ENCODE measurements around the gene CCDC138.

The CCDC138 gene

DNA sequence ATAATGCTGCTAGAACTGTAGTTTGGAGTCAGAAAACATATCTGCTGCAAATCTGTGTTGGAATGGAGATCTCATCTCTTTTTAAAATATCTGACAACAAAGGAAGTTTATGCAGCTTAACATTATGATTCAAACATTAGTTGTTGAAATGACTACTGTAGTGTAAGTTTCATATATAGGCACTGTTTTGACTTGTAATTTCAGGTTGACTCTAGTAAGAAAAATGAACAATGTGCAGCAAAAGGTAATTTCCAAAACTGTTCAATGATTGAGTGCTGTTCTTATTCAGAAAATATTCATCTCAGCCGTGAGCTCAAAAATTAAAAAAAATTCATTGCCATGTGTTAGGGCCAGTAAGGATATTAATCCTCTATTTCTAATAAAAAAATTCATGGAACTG is 48.5 kb downstream of the CCDC138 start:
- H3K4me3 Mint-ChIP-seq, result no peak overlapping the region

DNA sequence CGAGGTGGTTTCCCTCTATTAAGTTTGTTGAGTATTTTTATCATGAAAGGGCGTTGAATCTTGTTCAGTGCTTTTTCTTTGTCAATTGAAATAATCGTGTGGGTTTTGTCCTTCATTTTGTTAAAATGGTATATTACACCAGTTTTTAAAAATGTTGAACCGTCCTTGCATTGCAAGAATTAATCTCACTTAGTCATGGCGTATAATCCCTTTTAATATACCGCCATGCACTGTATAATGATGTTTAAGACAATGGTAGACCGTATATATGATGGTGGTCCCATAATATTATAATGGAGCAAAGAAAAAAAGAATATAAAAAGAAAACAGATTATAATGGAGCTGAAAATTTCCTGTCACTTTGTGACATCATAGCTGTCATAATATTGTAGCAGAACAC is 50.6 kb downstream of the CCDC138 start:
- Mint-ChIP-seq H3K27ac (ENCODE audit: low read depth) (no peak overlapping the region), H3K4me3 (no peak overlapping the region), H3K27me3 (no peaks in the 10 kb centered on the region), H3K4me1 (peaks cover 11% of the 10 kb centered on the region), H3K9me3 (no peaks in the 10 kb centered on the region), H3K36me3 (ENCODE audit: insufficient read depth) (peaks cover 2% of the 10 kb centered on the region)
- ATAC-seq (replicated peaks; ENCODE audit: extremely low read depth, poor library complexity, severe bottlenecking) (no peak), DNase-seq (ENCODE audit: low spot score in 2 of 2) (no peak)

More for the DNA sequence above, 48.5 kb downstream of the CCDC138 start:
- DNase-seq (ENCODE audit: low spot score in 2 of 2) (no peak), ATAC-seq (replicated peaks; ENCODE audit: extremely low read depth, poor library complexity, severe bottlenecking) (no peak)
- H3K4me1 Mint-ChIP-seq, result peaks cover 11% of the 10 kb centered on the region
- H3K27me3 Mint-ChIP-seq, result no peaks in the 10 kb centered on the region
- H3K36me3 Mint-ChIP-seq (ENCODE audit: insufficient read depth), result peaks cover 2% of the 10 kb centered on the region
- H3K27ac Mint-ChIP-seq (ENCODE audit: low read depth), result no peak overlapping the region
- no peaks in the 10 kb centered on the region for H3K9me3 Mint-ChIP-seq

GRCh38 chr2:108841506-108841905 is 54.9 kb downstream of the CCDC138 start:
- Mint-ChIP-seq H3K27me3 (no peaks in the 10 kb centered on the region), H3K9me3 (no peaks in the 10 kb centered on the region), H3K36me3 (ENCODE audit: insufficient read depth) (no peaks in the 10 kb centered on the region), H3K27ac (ENCODE audit: low read depth) (no peak overlapping the region), H3K4me1 (no peaks in the 10 kb centered on the region), H3K4me3 (no peak overlapping the region)
- DNase-seq (ENCODE audit: low spot score in 2 of 2) (no peak), ATAC-seq (replicated peaks; ENCODE audit: extremely low read depth, poor library complexity, severe bottlenecking) (no peak)

- ATAC-seq (replicated peaks; ENCODE audit: extremely low read depth, poor library complexity, severe bottlenecking) (no peak), DNase-seq (ENCODE audit: low spot score in 2 of 2) (no peak)
- no peaks in the 10 kb centered on the region for H3K27me3 Mint-ChIP-seq
- H3K27ac Mint-ChIP-seq (ENCODE audit: low read depth), result no peak overlapping the region
- no peaks in the 10 kb centered on the region for H3K4me1 Mint-ChIP-seq
- H3K36me3 Mint-ChIP-seq (ENCODE audit: insufficient read depth), result no peaks in the 10 kb centered on the region
- H3K9me3 Mint-ChIP-seq, result no peaks in the 10 kb centered on the region
- no peak overlapping the region for H3K4me3 Mint-ChIP-seq
Observed at GRCh38 chr2:108845923-108846322, 59.4 kb downstream of the CCDC138 start.

- Mint-ChIP-seq H3K27ac (ENCODE audit: low read depth) (no peak overlapping the region), H3K36me3 (ENCODE audit: insufficient read depth) (no peaks in the 10 kb centered on the region), H3K4me1 (no peaks in the 10 kb centered on the region), H3K27me3 (no peaks in the 10 kb centered on the region), H3K4me3 (no peak overlapping the region), H3K9me3 (no peaks in the 10 kb centered on the region)
- DNase-seq (ENCODE audit: low spot score in 2 of 2) (no peak), ATAC-seq (replicated peaks; ENCODE audit: extremely low read depth, poor library complexity, severe bottlenecking) (no peak)
Observed at GRCh38 chr2:108847000-108847399, 60.4 kb downstream of the CCDC138 start.

DNA sequence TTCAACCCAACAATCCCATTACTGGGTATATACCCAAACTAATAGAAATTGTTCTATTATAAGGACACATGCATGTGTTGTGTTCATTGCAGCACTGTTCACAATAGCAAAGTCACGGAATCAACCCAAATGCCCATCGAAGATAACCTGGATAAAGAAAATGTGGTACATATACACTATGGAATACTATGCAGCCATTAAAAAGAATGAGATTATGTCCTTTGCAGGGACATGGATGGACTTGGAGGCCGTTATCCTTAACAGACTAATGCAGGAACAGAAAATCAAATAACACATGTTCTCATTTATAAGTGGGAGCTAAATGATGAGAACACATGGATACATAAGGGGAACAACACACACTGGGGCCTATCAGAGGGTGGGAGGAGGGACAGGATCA is 65.8 kb downstream of the CCDC138 start:
- H3K36me3 Mint-ChIP-seq (ENCODE audit: insufficient read depth), result peaks cover 3% of the 10 kb centered on the region
- no peak for DNase-seq (ENCODE audit: low spot score in 2 of 2)
- no peak for ATAC-seq (replicated peaks; ENCODE audit: extremely low read depth, poor library complexity, severe bottlenecking)
- no peak overlapping the region for H3K27ac Mint-ChIP-seq (ENCODE audit: low read depth)
- no peaks in the 10 kb centered on the region for H3K27me3 Mint-ChIP-seq
- H3K4me1 Mint-ChIP-seq, result no peaks in the 10 kb centered on the region
- no peak overlapping the region for H3K4me3 Mint-ChIP-seq
- no peaks in the 10 kb centered on the region for H3K9me3 Mint-ChIP-seq

GRCh38 chr2:108853421-108853820 is 66.8 kb downstream of the CCDC138 start:
- Mint-ChIP-seq H3K9me3 (no peaks in the 10 kb centered on the region), H3K36me3 (ENCODE audit: insufficient read depth) (peaks cover 4% of the 10 kb centered on the region), H3K4me1 (no peaks in the 10 kb centered on the region), H3K4me3 (no peak overlapping the region), H3K27me3 (no peaks in the 10 kb centered on the region), H3K27ac (ENCODE audit: low read depth) (no peak overlapping the region)
- no peak for DNase-seq (ENCODE audit: low spot score in 2 of 2)
- no peak for ATAC-seq (replicated peaks; ENCODE audit: extremely low read depth, poor library complexity, severe bottlenecking)

- H3K27me3 Mint-ChIP-seq, result no peaks in the 10 kb centered on the region
- DNase-seq (ENCODE audit: low spot score in 2 of 2), result no peak
- H3K36me3 Mint-ChIP-seq (ENCODE audit: insufficient read depth), result peaks cover 4% of the 10 kb centered on the region
- ATAC-seq (replicated peaks; ENCODE audit: extremely low read depth, poor library complexity, severe bottlenecking), result no peak
- H3K4me3 Mint-ChIP-seq, result no peak overlapping the region
- no peaks in the 10 kb centered on the region for H3K9me3 Mint-ChIP-seq
- H3K4me1 Mint-ChIP-seq, result no peaks in the 10 kb centered on the region
- H3K27ac Mint-ChIP-seq (ENCODE audit: low read depth), result no peak overlapping the region
Observed at GRCh38 chr2:108854484-108854883, 67.9 kb downstream of the CCDC138 start.

DNA sequence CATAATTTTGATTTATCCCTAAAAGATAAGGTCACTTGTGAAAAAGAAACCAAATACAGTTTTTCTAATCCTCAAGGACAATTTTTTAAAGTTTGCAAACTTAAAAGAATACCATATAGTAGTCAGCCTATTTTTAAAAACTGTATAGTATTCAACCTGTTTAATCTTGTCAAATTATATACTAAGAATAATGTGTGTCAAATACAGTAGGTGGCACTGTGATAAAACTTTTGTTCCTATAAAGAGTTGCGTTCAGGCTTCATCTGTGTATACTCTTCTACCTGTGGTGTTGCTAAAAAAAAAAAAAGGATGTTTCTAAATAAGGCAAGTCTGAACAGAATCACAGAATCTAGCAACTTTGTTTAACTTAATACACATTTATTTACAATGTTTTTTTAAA is 68.6 kb downstream of the CCDC138 start:
- DNase-seq (ENCODE audit: low spot score in 2 of 2) (no peak), ATAC-seq (replicated peaks; ENCODE audit: extremely low read depth, poor library complexity, severe bottlenecking) (no peak)
- no peak overlapping the region for H3K4me3 Mint-ChIP-seq
- peaks cover 4% of the 10 kb centered on the region for H3K36me3 Mint-ChIP-seq (ENCODE audit: insufficient read depth)
- H3K4me1 Mint-ChIP-seq, result no peaks in the 10 kb centered on the region
- no peaks in the 10 kb centered on the region for H3K9me3 Mint-ChIP-seq
- no peaks in the 10 kb centered on the region for H3K27me3 Mint-ChIP-seq
- no peak overlapping the region for H3K27ac Mint-ChIP-seq (ENCODE audit: low read depth)

- Mint-ChIP-seq H3K4me1 (no peaks in the 10 kb centered on the region), H3K27me3 (no peaks in the 10 kb centered on the region), H3K4me3 (no peak overlapping the region), H3K36me3 (ENCODE audit: insufficient read depth) (peaks cover 6% of the 10 kb centered on the region), H3K9me3 (no peaks in the 10 kb centered on the region), H3K27ac (ENCODE audit: low read depth) (no peak overlapping the region)
- ATAC-seq (replicated peaks; ENCODE audit: extremely low read depth, poor library complexity, severe bottlenecking), result no peak
- no peak for DNase-seq (ENCODE audit: low spot score in 2 of 2)
Observed at GRCh38 chr2:108858894-108859293, 72.3 kb downstream of the CCDC138 start.

- Mint-ChIP-seq H3K36me3 (ENCODE audit: insufficient read depth) (peaks cover 4% of the 10 kb centered on the region), H3K27ac (ENCODE audit: low read depth) (no peak overlapping the region), H3K9me3 (peaks cover 16% of the 10 kb centered on the region), H3K4me3 (no peak overlapping the region), H3K27me3 (no peaks in the 10 kb centered on the region), H3K4me1 (no peaks in the 10 kb centered on the region)
- ATAC-seq (replicated peaks; ENCODE audit: extremely low read depth, poor library complexity, severe bottlenecking) (no peak), DNase-seq (ENCODE audit: low spot score in 2 of 2) (no peak)
Observed at GRCh38 chr2:108866041-108866440, 79.5 kb downstream of the CCDC138 start.

DNA sequence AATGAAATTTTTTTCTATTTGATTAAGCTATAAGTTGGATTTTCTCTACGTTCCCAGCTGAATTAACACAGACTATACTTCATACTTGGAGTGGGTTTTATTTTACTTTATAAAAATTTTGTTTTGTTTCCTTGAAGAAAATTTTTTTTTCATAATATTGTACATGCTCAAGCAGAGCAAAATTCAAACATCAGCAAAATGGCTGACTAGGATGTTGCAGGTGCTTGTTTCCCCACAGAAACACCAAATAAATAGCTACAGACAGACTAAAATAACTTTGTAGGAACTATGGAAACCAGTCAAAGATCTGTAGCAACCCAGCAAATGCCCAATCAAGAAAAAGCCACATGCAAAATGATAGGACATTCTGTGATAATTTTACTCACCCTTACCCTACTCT is 82.3 kb downstream of the CCDC138 start:
- no peak for DNase-seq (ENCODE audit: low spot score in 2 of 2)
- Mint-ChIP-seq H3K27me3 (no peaks in the 10 kb centered on the region), H3K36me3 (ENCODE audit: insufficient read depth) (peaks cover 1% of the 10 kb centered on the region)

GRCh38 chr2:108869542-108869941 is 83.0 kb downstream of the CCDC138 start:
- H3K4me1 Mint-ChIP-seq, result no peaks in the 10 kb centered on the region
- DNase-seq (ENCODE audit: low spot score in 2 of 2), result no peak
- H3K27ac Mint-ChIP-seq (ENCODE audit: low read depth), result no peak overlapping the region
- H3K9me3 Mint-ChIP-seq, result peaks cover 16% of the 10 kb centered on the region
- H3K36me3 Mint-ChIP-seq (ENCODE audit: insufficient read depth), result peaks cover 1% of the 10 kb centered on the region
- no peaks in the 10 kb centered on the region for H3K27me3 Mint-ChIP-seq
- no peak for ATAC-seq (replicated peaks; ENCODE audit: extremely low read depth, poor library complexity, severe bottlenecking)
- H3K4me3 Mint-ChIP-seq, result no peak overlapping the region

More for the DNA sequence above, 82.3 kb downstream of the CCDC138 start:
- peaks cover 16% of the 10 kb centered on the region for H3K9me3 Mint-ChIP-seq
- no peak overlapping the region for H3K27ac Mint-ChIP-seq (ENCODE audit: low read depth)
- no peak overlapping the region for H3K4me3 Mint-ChIP-seq
- ATAC-seq (replicated peaks; ENCODE audit: extremely low read depth, poor library complexity, severe bottlenecking), result no peak
- H3K4me1 Mint-ChIP-seq, result no peaks in the 10 kb centered on the region

DNA sequence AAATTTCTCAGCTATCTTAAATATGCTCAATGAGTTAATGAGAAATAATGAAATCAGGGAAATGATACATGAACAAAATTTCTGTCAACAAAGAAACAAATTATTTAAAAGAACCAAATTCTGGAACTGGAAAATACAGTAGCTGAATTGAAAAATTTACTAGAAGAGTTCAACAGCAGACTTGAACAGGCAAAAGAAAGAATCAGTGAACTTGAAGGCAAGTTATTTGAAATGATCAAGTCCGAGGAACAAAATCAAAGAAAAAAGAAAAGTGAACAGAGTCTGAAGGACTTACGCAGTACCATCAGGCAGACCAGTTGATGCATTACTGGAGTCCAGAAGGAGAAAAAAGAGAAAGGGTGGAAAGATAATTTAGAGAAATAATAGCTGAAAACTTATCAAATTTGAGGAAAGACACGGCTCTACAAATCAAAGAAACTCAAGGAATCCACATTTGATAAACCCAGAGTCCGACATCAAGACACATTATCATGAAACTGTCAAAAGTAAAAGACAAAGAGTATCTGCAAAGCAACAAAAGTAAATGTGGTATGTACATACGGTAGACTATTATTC is 83.6 kb downstream of the CCDC138 start:
- H3K27ac Mint-ChIP-seq (ENCODE audit: low read depth), result no peak overlapping the region
- H3K4me3 Mint-ChIP-seq, result no peak overlapping the region
- DNase-seq (ENCODE audit: low spot score in 2 of 2) (no peak), ATAC-seq (replicated peaks; ENCODE audit: extremely low read depth, poor library complexity, severe bottlenecking) (no peak)
- no peaks in the 10 kb centered on the region for H3K4me1 Mint-ChIP-seq
- peaks cover 1% of the 10 kb centered on the region for H3K36me3 Mint-ChIP-seq (ENCODE audit: insufficient read depth)
- H3K27me3 Mint-ChIP-seq, result no peaks in the 10 kb centered on the region
- H3K9me3 Mint-ChIP-seq, result peaks cover 16% of the 10 kb centered on the region

Data from central memory CD8-positive, alpha-beta T cell (primary cell).